GM12891 (cell line): ENCODE measurements around the gene APOB.

Experiments used
- PAX5 ChIP-seq: IDR thresholded peaks from 2 replicates; pipeline ENCODE4 v1.6.1; 2011; ENCODE audit warnings: low read length, moderate library complexity, mild to moderate bottlenecking; ENCODE audit not compliant: insufficient read depth, severe bottlenecking
- POLR2A ChIP-seq: IDR thresholded peaks from 2 replicates; pipeline ENCODE4 v1.6.1; 2011; ENCODE audit warnings: low read depth, low read length, control low read depth
- POLR2AphosphoS5 ChIP-seq: IDR thresholded peaks from 2 replicates; pipeline ENCODE4 v1.6.1; 2011; ENCODE audit warnings: low read depth, low read length, control low read depth
- TAF1 ChIP-seq: IDR thresholded peaks from 2 replicates; pipeline ENCODE4 v1.6.1; 2011; ENCODE audit warnings: low read depth, low read length, control low read depth

DNA sequence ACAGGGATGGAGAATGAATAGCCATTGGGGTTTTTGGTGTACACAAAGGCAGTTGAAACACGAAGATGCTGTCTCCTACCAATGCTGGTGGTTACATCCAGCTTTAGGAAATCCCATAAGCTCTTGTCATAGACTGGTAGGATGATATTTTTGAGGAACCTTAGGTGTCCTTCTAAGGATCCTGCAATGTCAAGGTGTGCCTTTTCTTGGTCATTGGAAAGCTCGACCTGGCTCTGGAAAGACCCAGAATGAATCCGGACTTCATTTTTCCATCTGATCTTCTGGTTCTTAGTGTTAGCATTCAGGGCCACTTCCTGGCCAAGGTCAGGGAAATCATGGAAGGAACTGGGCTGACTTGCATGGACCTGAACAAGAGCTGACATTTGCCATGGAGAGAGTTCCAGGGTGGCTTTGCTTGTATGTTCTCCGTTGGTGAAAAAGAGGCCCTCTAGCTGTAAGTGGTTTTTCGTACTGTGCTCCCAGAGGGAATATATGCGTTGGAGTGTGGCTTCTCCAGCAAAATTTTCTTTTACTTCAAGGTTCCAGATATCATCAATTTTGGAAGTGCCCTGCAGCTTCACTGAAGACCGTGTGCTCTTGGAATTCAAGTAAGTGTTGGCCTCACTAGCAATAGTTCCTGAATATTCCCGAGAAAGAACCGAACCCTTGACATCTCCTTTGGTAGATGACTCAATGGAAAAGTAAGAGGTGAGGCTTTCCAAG lies 38.0 kb downstream of the APOB start:
- TF ChIP-seq POLR2A: no peak
- TF ChIP-seq POLR2AphosphoS5: no peak
- no peak for TF ChIP-seq TAF1
- TF ChIP-seq PAX5: no peak
